Mesendoderm (in vitro differentiated cells): Measurements from ENCODE around the gene TFG.

ENCODE experiments used
- DNase-seq: peaks from one replicate; pipeline ENCODE4 v3.0.0; 2013
- H2AK5ac ChIP-seq: 2 replicates; pipeline ENCODE4 v1.6.1; 2013; ENCODE audit warnings: low read length, inconsistent platforms
- H2BK120ac ChIP-seq: 2 replicates; pipeline ENCODE4 v1.6.1; 2013; ENCODE audit warnings: low read depth, mild to moderate bottlenecking, low read length, moderate library complexity, mixed read lengths
- H2BK15ac ChIP-seq: replicated peaks from 2 replicates; pipeline ENCODE4 v1.6.1; 2013; ENCODE audit warnings: low read depth, mild to moderate bottlenecking, moderate library complexity
- H2BK5ac ChIP-seq: 2 replicates; pipeline ENCODE4 v1.6.1; 2013; ENCODE audit warnings: low read length, inconsistent platforms
- H3K18ac ChIP-seq: 2 replicates; pipeline ENCODE4 v1.6.1; 2013; ENCODE audit warnings: mild to moderate bottlenecking, low read length, mixed read lengths
- H3K23ac ChIP-seq: one replicate; pipeline ENCODE4 v1.6.1; 2013; ENCODE audit warnings: low read length
- H3K27ac ChIP-seq: 2 replicates; pipeline ENCODE4 v1.5.1; 2013; ENCODE audit warnings: low read depth, mild to moderate bottlenecking, inconsistent platforms, low read length, moderate library complexity
- H3K27me3 ChIP-seq: 2 replicates; pipeline ENCODE4 v1.6.1; 2013; ENCODE audit warnings: low read length, control low read depth, mild to moderate bottlenecking, inconsistent platforms; ENCODE audit not compliant: insufficient read depth, poor library complexity
- H3K36me3 ChIP-seq: 2 replicates; pipeline ENCODE4 v1.6.1; 2013; ENCODE audit warnings: low read length, inconsistent platforms; ENCODE audit not compliant: control insufficient read depth, insufficient read depth
- H3K4ac ChIP-seq: one replicate; pipeline ENCODE4 v1.6.1; 2013; ENCODE audit warnings: low read depth, mild to moderate bottlenecking, low read length, moderate library complexity
- H3K4me1 ChIP-seq: 2 replicates; pipeline ENCODE4 v1.6.1; 2013; ENCODE audit warnings: low read depth, low read length, inconsistent platforms; ENCODE audit not compliant: control insufficient read depth
- H3K4me2 ChIP-seq: 2 replicates; pipeline ENCODE4 v1.6.1; 2013; ENCODE audit warnings: low read length
- H3K4me3 ChIP-seq: 2 replicates; pipeline ENCODE4 v1.5.1; 2013; ENCODE audit warnings: mild to moderate bottlenecking, low read length
- H3K56ac ChIP-seq: one replicate; pipeline ENCODE4 v1.6.1; 2013; ENCODE audit warnings: low read length
- H3K79me1 ChIP-seq: 2 replicates; pipeline ENCODE4 v1.6.1; 2013; ENCODE audit warnings: low read length, inconsistent platforms
- H3K79me2 ChIP-seq: 2 replicates; pipeline ENCODE4 v1.6.1; 2013; ENCODE audit warnings: mild to moderate bottlenecking, low read length; ENCODE audit not compliant: control insufficient read depth, insufficient read depth
- H3K9ac ChIP-seq: 2 replicates; pipeline ENCODE4 v1.6.1; 2013; ENCODE audit warnings: low read length, inconsistent platforms
- H4K5ac ChIP-seq: one replicate; pipeline ENCODE4 v1.6.1; 2013; ENCODE audit warnings: low read length
- H4K8ac ChIP-seq: one replicate; pipeline ENCODE4 v1.6.1; 2013; ENCODE audit warnings: low read depth, mild to moderate bottlenecking, control low read depth, low read length, moderate library complexity
- WGBS: extraction: QIAGEN DNeasy Blood & Tissue Kit; methylation state at CpG from one replicate; pipeline ENCODE4 v1.1.7; 2013; ENCODE audit warnings: low lambda C conversion rate, missing lambda C conversion rate; ENCODE audit not compliant: insufficient coverage; ENCODE audit errors: extremely low coverage; 5-methylcytosine and 5-hydroxymethylcytosine counted together

Gene TFG

DNA sequence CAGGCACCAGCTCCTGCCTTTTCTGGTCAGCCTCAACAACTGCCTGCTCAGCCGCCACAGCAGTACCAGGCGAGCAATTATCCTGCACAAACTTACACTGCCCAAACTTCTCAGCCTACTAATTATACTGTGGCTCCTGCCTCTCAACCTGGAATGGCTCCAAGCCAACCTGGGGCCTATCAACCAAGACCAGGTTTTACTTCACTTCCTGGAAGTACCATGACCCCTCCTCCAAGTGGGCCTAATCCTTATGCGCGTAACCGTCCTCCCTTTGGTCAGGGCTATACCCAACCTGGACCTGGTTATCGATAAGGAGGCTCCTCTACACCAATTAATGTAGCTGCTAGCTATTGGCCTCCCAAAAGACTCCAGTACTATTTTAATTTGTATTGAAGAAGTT, 38.9 kb downstream of the TFG start:
- WGBS, result no CpG with 5 or more reads among the region's 6 CpGs
- Histone ChIP-seq H3K36me3 (peaks cover 1% of the 10 kb centered on the region), H3K18ac (no peak overlapping the region)

DNA sequence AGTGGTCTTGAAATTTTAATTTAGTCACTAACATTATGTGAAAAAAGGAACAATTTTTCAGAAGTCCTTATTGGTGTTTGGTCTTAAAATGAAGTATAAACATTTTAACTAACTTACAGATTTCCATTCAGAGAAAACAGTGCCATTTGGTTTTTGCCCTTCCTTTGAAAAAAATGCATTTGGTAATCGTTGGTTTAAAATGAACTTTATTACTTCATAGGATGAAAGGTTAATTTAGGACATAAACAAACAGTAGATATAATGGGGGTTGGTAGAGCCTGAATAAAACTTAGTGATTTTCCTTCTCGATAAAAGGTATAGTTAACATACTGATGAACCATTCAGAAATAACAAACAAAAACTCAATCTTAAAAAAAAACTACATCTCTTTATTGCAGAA, 39.7 kb downstream of the TFG start:
- H3K4me3 ChIP-seq, result no peak overlapping the region
- no peak overlapping the region for H4K8ac ChIP-seq
- no peaks in the 10 kb centered on the region for H3K4me1 ChIP-seq
- no peak overlapping the region for H3K27ac ChIP-seq
- no peak overlapping the region for H3K9ac ChIP-seq
- no peak overlapping the region for H2BK5ac ChIP-seq
- no peaks in the 10 kb centered on the region for H3K79me2 ChIP-seq
- H3K4ac ChIP-seq, result no peak overlapping the region
- H2AK5ac ChIP-seq, result no peak overlapping the region
- H2BK15ac ChIP-seq, result no peak overlapping the region
- no CpG with 5 or more reads among the region's 2 CpGs for WGBS
- no peak overlapping the region for H4K5ac ChIP-seq
- H3K27me3 ChIP-seq, result no peaks in the 10 kb centered on the region
- H3K18ac ChIP-seq, result no peak overlapping the region
- H2BK120ac ChIP-seq, result no peak overlapping the region
- H3K56ac ChIP-seq, result no peak overlapping the region
- H3K4me2 ChIP-seq, result no peak overlapping the region
- H3K23ac ChIP-seq, result no peak overlapping the region
- H3K36me3 ChIP-seq, result peaks cover 1% of the 10 kb centered on the region
- no peaks in the 10 kb centered on the region for H3K79me1 ChIP-seq
- no peak for DNase-seq

More for the DNA sequence above, 38.9 kb downstream of the TFG start:
- H2BK5ac ChIP-seq, result no peak overlapping the region
- H3K4me1 ChIP-seq, result no peaks in the 10 kb centered on the region
- no peak overlapping the region for H3K9ac ChIP-seq
- H3K79me2 ChIP-seq, result no peaks in the 10 kb centered on the region
- no peaks in the 10 kb centered on the region for H3K27me3 ChIP-seq
- no peak overlapping the region for H2AK5ac ChIP-seq
- DNase-seq, result no peak
- no peak overlapping the region for H3K4me2 ChIP-seq
- no peak overlapping the region for H2BK120ac ChIP-seq
- H3K23ac ChIP-seq, result no peak overlapping the region
- no peak overlapping the region for H3K56ac ChIP-seq
- H3K79me1 ChIP-seq, result no peaks in the 10 kb centered on the region
- H3K4me3 ChIP-seq, result no peak overlapping the region
- H2BK15ac ChIP-seq, result no peak overlapping the region
- H4K5ac ChIP-seq, result no peak overlapping the region
- no peak overlapping the region for H3K27ac ChIP-seq
- H4K8ac ChIP-seq, result no peak overlapping the region
- no peak overlapping the region for H3K4ac ChIP-seq

DNA sequence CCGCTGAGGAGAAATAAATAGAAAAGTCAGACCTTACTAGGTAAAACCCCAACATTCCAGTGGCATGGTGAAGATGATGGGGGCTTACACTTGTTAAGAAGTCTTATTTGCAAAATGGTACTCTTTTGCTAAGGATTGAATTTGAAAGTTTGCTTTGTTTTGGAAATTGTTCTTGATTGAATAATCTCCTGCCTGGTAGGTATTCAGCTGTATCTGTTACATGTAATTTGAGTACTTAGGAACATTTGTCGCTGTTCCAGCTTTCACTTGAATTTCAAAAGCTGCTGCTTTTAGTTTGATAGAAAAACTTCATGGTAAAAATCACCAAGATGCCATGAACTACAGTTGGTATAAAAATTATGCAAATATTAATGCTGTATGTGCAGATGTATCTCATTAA, 44.6 kb downstream of the TFG start:
- no peak for DNase-seq
- H3K36me3 ChIP-seq, result no peaks in the 10 kb centered on the region

DNA sequence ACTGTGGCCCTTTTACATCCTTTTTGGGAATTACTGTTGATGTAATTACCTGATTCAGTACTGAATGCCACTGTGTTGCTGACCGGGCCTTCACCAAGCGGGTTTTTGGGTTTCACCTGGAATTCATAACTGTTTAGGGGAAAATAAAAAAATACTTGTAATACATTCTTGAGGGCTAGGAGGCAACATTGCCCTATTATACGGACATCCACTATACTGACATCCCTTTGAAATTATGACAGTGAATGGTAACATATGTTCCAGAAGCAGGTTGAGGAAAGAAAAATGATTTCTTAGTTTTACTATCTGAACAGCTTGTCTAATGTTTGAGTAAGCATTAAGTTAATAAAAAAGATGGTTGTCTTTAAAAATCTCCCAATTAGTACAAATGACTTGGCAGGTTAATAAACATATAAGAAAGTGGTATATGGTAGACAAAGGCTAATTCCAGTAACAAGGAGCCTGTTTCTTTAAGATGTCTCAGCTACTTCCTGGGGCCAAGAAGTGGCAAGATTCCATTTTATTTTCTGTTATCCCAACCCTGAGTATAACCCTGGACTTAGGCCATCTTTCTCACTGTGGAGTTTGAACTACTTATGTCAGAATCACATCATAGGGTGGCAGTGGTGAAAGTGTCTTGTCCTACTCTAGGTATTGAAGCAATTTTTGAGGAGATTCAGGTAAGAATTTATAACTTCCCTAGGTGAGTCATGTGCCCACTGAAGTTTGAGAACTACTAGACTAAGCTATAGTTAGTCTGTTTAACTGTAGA, 45.5 kb downstream of the TFG start:
- no peak overlapping the region for H2AK5ac ChIP-seq
- H3K23ac ChIP-seq, result no peak overlapping the region
- no peak overlapping the region for H3K18ac ChIP-seq
- no peaks in the 10 kb centered on the region for H3K36me3 ChIP-seq
- H3K27ac ChIP-seq, result no peak overlapping the region
- no peak overlapping the region for H2BK15ac ChIP-seq
- WGBS, result no CpG with 5 or more reads among the region's 3 CpGs
- no peak overlapping the region for H3K4me3 ChIP-seq
- no peak overlapping the region for H3K4me2 ChIP-seq
- no peak for DNase-seq
- H3K9ac ChIP-seq, result no peak overlapping the region
- no peak overlapping the region for H2BK120ac ChIP-seq
- no peak overlapping the region for H4K8ac ChIP-seq
- H3K4me1 ChIP-seq, result no peaks in the 10 kb centered on the region
- H3K27me3 ChIP-seq, result no peaks in the 10 kb centered on the region
- no peak overlapping the region for H4K5ac ChIP-seq
- no peak overlapping the region for H3K56ac ChIP-seq
- H3K4ac ChIP-seq, result no peak overlapping the region
- no peak overlapping the region for H2BK5ac ChIP-seq
- no peaks in the 10 kb centered on the region for H3K79me2 ChIP-seq
- no peaks in the 10 kb centered on the region for H3K79me1 ChIP-seq

More for the DNA sequence above, 44.6 kb downstream of the TFG start:
- Histone ChIP-seq H3K9ac (no peak overlapping the region), H2BK5ac (no peak overlapping the region), H4K5ac (no peak overlapping the region), H3K79me1 (no peaks in the 10 kb centered on the region), H3K18ac (no peak overlapping the region), H3K4me3 (no peak overlapping the region), H2BK15ac (no peak overlapping the region), H3K79me2 (no peaks in the 10 kb centered on the region), H3K27me3 (no peaks in the 10 kb centered on the region), H2AK5ac (no peak overlapping the region), H3K56ac (no peak overlapping the region), H3K4me2 (no peak overlapping the region), H2BK120ac (no peak overlapping the region), H3K23ac (no peak overlapping the region), H3K4me1 (no peaks in the 10 kb centered on the region), H4K8ac (no peak overlapping the region), H3K27ac (no peak overlapping the region), H3K4ac (no peak overlapping the region)
- WGBS, result no CpG with 5 or more reads among the region's 2 CpGs

DNA sequence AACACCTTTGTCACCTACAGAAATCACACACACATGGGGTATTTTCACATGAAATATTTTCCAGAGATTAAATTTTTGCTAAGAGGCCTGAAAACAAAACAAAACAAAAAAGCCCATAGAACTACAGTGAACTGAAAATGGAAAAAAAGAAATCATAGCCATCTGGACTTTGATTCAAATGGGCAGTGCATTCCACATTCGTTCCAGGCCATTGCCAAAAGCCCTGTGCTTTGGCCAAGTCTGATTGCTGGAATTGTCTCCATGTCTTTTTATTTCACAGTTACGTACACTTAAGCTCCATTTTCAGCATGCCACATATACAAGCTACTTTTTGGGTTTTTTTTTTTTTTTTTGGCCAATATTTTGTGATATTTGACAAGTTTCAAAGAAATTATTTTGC, 47.1 kb downstream of the TFG start:
- Histone ChIP-seq H2AK5ac (no peak overlapping the region), H3K36me3 (no peaks in the 10 kb centered on the region), H3K18ac (no peak overlapping the region), H4K5ac (no peak overlapping the region), H3K23ac (no peak overlapping the region), H4K8ac (no peak overlapping the region), H2BK5ac (no peak overlapping the region), H3K4me1 (no peaks in the 10 kb centered on the region), H3K27ac (no peak overlapping the region), H3K27me3 (no peaks in the 10 kb centered on the region), H3K79me2 (no peaks in the 10 kb centered on the region), H3K9ac (no peak overlapping the region), H3K4me2 (no peak overlapping the region), H2BK120ac (no peak overlapping the region), H3K4me3 (no peak overlapping the region), H3K79me1 (no peaks in the 10 kb centered on the region), H2BK15ac (no peak overlapping the region), H3K56ac (no peak overlapping the region), H3K4ac (no peak overlapping the region)
- no CpG with 5 or more reads among the region's 2 CpGs for WGBS
- no peak for DNase-seq

DNA sequence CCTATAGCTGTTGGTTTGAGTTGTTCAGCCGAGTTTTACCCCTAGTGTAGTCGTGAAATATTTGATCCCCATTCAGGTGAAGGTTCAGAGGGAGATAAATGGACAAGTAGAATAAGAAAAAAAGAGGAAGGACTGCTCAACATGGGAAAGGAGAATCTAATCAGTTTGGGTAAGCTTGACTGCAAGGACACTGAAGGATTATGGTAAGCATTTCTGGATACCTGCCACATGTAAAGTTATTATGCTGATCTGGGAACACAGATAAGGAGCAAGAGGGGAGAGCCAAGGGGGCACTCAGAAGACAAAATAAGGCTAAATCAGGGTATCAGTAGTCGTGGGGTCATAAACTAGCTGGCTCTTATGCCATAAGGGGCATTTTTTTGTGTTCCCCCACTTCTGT, 49.9 kb downstream of the TFG start:
- no peak overlapping the region for H3K27ac ChIP-seq
- no peaks in the 10 kb centered on the region for H3K79me2 ChIP-seq
- no peak overlapping the region for H2BK15ac ChIP-seq
- no peaks in the 10 kb centered on the region for H3K27me3 ChIP-seq
- H4K5ac ChIP-seq, result no peak overlapping the region
- H3K23ac ChIP-seq, result no peak overlapping the region
- H3K18ac ChIP-seq, result no peak overlapping the region
- no peak for DNase-seq
- H3K4ac ChIP-seq, result no peak overlapping the region
- no peak overlapping the region for H2BK120ac ChIP-seq
- no peak overlapping the region for H3K9ac ChIP-seq
- no peaks in the 10 kb centered on the region for H3K36me3 ChIP-seq
- H4K8ac ChIP-seq, result no peak overlapping the region
- no CpG with 5 or more reads among the region's 3 CpGs for whole genome bisulfite sequencing
- no peak overlapping the region for H3K4me2 ChIP-seq
- H3K79me1 ChIP-seq, result no peaks in the 10 kb centered on the region
- no peak overlapping the region for H3K56ac ChIP-seq
- no peak overlapping the region for H3K4me3 ChIP-seq
- H2AK5ac ChIP-seq, result no peak overlapping the region
- H3K4me1 ChIP-seq, result no peaks in the 10 kb centered on the region
- H2BK5ac ChIP-seq, result no peak overlapping the region
